GM18519 (cell line): ENCODE measurements around the gene HGS.
"Not testable (repeated sequence)": the region's sequence is repeated elsewhere in the genome, so short reads cannot be mapped to it uniquely, and the experiment has no call there.

Experiments
- ATAC-seq: cut with Tn5 transposase; IDR thresholded peaks from one replicate; pipeline ENCODE4 v1.9.1; 2021; ENCODE audit warnings: mild to moderate bottlenecking, moderate library complexity; ENCODE audit not compliant: unreplicated experiment, low FRiP score

Gene HGS

DNA sequence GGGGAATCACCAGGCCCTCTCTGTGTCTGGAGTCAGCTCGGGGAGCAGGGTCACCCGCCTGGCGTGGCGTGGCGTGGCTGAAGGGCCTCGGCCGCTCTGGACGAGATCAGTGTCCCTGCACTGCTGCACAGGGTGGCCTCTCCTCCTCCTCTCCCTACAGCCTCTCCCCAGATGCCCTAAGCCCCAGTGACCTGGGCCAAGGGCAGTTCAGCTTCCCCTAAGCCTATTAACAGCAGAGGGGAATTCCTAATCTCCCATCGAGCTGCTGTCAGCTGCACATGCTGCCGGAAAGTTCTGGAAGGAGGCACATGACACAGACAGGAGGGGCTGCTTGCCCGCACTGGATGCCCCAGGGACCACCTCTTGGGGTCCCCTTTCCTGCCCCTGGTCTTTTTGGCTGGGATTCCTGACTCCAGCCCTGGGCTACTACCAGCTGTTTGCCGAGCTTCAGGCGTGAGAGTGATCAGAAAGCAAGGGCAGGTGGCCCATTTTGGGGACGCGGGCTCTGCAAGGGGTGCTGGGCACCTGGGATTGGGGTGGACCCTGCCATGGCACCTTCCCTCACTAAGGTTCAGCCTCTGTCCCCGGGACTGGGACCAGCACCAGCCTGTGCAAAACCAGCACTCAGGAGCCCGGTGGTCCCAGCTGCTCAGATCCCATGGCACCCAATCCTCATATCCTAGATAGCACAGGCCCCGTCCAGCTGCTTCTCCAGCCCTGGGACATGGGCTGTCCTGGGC is 28.3 kb upstream of the HGS start:
- no peak for ATAC-seq

DNA sequence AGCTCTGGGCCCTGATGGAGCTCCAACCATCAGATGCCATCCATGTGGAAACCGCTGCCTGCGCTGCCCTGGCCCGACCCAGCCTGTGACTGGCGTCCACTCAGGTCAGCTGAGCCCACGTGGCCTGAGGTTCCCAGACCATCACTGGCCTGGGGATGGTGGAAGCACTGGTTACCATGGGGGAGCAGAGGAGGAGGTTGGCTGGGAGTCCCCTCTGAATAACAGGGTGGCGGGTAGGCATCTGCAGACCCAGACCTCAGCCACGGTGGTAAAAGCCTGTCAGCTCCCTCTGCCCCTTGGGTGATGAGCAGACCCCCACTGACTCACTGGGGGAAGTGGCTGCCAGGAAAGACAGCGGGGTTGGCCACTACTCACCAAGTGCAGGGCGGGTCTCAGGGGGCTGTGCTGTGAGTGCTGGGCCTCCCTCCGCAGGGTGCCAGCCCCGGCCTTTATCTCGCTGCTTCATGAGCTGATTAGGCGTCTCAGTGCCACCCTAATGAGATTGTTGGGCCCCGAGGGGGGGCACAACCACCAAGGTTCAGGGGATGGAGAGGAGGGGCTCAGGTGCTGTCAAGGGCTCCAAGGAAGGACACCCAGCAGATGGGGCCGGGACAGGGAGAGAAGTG is 27.6 kb upstream of the HGS start, which contains the start of gene PDE6G:
Gene PDE6G (minus strand): TSS at position 425 of the 626 bp plus-strand sequence. CDS start 3,237 bp downstream, outside the sequence.
- ATAC-seq: no peak

GRCh38 chr17:81656835-81657234 is 27.0 kb upstream of the HGS start:
- no peak for ATAC-seq

- no peak for ATAC-seq
Observed at GRCh38 chr17:81659038-81659437, 24.8 kb upstream of the HGS start.

- ATAC-seq: no peak
Observed at GRCh38 chr17:81660441-81660840, 23.4 kb upstream of the HGS start.

DNA sequence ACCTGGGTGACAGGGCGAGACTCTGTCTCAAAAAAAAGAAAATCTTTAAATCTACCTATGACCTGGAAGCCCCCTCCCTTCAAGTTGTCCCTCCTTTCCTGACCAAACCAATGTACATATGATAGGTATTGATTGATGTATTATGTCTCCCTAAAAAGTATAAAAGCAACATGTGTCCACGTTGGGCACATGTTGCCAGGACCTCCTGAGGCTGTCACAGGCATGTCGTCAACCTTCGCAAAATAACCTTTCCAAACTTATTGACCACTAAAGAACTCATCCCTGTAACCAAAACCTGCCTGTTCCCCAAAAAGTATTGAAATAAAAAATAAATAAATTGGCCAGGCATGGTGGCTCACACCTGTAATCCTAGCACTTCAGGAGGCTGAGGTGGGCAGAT is 21.8 kb upstream of the HGS start:
- no peak for ATAC-seq

GRCh38 chr17:81664051-81664470 is 19.8 kb upstream of the HGS start:
- no peak for ATAC-seq

GRCh38 chr17:81665205-81666091 is 18.4 kb upstream of the HGS start:
- ATAC-seq: no peak

GRCh38 chr17:81666092-81666341 is 17.8 kb upstream of the HGS start:
- ATAC-seq: no peak

GRCh38 chr17:81666342-81667191 is 17.2 kb upstream of the HGS start, which contains the start of the genes CCDC137 and OXLD1:
Gene CCDC137, plus strand, starts transcription at chr17:81666737. Its CDS starts 30 bp downstream, at chr17:81666767.
Gene OXLD1, minus strand, starts transcription at chr17:81666605. Its CDS starts 28 bp downstream, at chr17:81666577.
- ATAC-seq: peak; percentile 87

DNA sequence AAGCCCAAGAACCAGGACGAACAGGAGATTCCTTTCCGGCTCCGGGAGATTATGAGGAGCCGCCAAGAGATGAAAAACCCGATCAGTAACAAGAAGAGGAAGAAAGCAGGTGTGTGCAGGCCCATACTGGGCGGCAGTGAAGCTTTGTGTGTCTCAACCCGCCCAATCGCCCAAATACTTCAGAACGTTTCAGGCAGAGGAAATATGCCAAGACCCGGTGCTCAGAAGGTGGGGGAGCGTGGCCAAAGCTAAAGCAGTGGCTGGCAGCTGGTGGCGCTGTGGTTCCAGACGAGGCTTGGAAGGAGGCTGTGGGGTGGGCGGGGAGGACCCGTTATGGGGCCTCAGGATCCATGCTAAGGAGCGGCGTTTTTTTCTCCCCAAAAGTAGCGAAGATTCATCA is 16.1 kb upstream of the HGS start:
- no peak for ATAC-seq

DNA sequence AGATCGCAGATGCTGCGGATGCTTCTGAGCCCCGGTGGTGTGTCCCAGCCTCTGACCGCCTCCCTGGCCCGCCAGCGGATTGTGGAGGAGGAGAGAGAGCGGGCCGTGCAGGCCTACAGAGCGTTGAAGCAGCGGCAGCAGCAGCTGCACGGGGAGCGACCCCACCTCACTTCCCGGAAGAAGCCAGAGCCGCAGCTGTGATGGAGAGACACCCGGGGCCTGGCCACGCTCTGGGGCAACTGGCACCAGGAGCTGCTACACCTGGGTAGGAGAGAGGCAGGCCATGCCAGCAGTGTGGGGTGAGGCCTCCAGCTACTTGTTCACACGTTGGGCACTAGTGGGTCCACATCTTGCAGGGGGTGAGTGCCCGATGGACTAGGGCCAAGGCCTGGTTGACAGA is 11.3 kb upstream of the HGS start:
- no peak for ATAC-seq

DNA sequence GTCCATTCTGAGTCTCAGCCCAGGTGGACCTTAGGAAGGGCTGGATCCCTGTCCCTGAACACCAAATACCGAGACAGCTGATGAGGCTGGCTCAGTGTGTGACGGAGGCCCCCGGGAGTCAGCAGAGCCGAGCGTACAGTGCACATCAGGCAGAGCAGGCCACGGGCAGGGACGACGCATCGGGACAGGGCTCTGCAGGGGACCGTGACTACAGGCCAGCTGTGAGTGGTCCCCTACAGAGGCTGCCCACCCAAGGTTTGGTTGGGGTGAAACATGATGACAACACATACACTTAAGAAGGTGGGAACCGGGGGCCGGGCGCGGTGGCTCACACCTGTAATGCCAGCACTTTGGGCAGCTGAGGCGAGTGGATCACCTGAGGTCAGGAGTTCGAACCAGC is 10.9 kb upstream of the HGS start:
- ATAC-seq: no peak

DNA sequence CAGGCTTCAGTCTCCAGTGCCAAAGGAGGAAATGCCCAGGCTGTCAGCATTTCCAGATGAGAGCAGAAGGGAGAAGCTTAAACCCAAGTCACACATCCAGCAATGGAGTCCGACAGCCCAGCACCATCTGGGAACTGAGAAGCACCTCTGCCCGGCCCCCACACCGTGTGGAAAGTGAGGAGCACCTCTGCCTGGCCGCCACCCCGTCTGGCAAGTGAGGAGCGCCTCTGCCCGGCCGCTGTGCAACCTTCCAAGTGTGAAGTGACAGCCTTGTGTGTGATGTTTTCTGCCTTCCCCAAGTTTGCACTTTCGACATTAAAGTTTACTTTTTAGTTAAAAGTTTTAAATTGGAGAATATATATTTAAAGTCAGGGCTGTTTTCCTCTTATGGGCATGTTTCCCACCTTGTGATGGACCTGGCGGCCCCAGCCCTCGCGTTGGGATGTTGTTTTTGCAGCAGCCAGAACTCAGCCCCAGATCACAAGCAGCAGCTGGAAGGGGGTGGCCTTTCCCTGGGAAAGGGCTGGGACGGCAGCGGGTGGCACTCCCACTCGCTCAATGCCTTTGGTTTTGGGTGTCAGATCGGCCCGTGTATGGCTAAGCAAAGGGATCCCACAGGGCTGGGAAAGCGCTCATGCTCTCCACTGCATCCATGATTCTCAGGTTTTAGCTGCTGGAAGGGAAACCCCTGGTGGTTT is 10.1 kb upstream of the HGS start:
- ATAC-seq: no peak

DNA sequence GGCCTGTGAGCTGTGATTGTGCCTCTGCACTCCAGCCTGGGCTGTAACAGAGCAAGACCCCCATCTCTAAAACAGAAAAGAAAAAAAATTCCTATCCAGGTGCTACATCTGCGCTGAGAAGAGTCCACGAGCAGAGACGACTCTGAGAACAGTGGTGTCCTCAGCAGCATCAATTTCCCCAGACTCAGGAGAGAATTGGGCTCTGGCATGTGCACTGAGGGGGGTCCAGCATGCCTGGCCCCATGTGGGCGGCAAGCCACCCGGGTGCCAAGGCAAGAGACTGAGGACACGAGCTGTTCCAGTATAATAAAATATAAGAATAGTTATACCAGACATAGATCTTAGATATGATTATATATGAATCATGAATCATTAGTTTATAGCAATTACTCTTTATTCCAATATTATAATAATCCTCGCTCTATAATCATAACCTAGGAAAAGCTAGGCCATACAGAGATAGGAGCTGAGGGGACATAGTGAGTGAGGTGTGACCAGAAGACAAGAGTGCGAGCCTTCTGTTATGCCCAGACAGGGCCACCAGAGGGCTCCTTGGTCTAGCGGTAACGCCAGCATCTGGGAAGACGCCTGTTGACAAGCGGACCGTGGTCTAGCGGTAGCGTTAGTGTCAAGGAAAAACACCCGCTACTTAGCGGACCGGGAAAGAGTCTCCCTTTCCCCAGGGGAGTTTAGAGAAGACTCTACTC is 8.1 kb upstream of the HGS start:
- not testable (repeated sequence) for ATAC-seq

DNA sequence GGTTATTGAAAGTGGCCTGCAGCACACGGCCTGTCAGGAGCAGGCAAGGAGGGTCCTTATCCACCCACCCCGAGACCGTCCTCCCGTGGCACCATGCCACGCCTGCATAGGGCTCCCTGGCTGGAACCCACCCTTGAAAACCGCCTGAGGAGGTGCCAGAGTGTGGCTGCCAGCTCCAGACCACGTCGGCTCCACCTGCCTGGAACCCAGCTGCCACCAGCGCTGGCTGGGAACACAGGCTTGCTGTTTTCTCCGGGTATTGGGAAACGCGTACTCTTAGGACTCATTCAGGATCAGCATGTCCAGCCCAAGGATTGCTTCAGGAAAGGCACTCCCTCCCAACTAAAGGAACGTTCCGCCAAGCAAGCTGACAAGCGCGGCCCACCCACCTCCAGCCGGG is 6.9 kb upstream of the HGS start:
- ATAC-seq: no peak

DNA sequence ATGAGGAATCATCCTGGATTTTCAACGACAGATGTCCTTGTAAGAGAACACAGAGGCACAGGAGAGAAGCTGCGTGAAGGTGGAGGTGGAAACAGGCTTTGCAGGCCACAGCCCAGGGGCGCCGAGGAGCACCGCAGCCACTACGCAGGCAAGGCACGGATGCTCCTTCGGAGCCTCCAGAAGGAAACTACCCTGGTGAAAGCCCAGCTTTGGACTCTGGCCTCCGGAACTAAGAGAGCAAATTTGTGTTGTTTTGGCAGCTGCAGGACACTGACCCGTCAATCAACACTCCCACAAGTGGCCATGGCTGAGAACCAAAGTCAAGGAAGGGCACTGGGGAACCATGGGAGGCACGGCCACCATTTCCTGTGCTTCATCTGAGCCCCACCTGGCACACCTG is 3.7 kb upstream of the HGS start:
- no peak for ATAC-seq

- no peak for ATAC-seq
Observed at GRCh38 chr17:81681672-81682071, 2.1 kb upstream of the HGS start.

DNA sequence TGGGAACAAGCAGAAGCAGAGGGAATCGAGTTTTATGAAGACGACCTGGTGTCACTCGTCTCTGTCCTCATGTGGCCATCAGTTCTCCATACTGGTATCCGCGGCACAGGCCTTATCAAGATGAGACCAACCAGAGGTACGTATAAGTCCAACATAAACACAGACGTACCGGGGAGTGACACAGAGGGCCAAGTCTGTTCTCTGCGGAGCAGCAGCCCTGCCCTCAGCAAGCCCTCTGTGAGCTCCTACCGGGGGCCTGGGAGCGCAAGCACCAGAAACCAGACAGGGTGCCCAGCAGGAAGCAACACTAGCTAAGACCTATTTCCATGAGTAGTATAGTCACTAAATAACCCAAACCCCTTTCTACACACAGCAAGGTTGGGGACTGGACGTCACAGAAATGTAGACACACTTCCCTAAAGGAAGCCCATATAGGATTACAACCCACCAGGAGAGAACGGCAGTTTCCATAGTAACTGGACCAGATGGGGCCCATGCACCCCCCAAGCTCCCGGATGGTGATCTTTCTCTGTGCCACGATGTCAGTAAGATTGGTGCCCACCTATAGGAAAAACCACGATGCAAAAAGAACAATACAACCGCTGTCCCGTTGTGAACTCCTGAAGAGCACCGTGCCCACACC is 1.1 kb upstream of the HGS start:
- no peak for ATAC-seq
